GM11168 (cell line): ENCODE data around the gene IL17A.
"Not testable (repeated sequence)": the region's sequence is repeated elsewhere in the genome, so short reads cannot be mapped to it uniquely, and the experiment has no call there.

Experiments used
- in situ Hi-C: fragments of 300-500 bp; cut with MboI; formaldehyde crosslinking; loops from one replicate; pipeline ENCODE4 v1.12.0; 2022; ENCODE audit warnings: low sequenced_read_pairs; ENCODE audit not compliant: unreplicated experiment

The IL17A gene

DNA sequence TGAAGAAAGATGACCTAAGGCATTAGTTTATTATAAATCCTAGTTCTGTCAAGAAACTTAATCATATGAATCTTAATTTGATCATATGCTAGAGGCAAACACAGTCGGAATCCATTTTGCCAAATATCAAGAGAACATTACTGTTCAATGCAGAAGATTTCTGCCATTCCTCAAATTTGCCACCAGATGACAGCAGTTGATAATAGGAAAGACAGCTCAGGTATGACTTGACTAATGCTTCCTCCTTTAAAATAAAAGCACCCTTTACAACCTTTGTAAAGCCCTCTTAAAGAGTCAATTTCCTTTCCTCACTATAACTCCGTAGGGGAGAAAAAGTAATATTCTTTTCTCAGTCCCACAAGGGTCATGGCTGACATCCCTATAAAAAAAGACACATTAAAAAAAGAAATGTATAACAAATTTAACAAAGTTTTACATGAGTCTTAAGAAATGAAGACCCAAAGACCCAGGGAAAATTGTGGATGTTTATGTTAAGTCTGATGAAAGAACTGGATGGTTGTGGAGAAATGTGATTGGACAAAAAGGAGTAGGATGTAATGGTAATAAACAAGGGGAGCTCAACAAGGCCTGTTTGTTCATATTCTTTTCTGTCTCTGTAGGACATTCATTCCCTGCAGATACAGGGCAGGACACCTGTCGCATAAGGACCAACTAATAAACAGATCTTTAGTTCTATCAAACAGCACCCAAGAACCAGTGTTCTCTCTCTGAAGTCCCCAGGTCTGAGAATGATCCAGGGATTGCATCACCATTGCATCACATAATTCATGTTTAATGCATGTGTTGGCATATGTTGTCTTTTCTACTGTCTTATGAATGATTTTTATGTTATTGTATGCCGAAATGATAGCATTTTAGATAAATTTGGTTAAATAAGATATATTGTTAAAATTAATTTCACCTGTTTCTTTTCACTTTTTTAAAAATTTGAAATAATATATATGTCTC lies 23.0 kb upstream of the IL17A start:
- in situ Hi-C loops = loop anchor here (5.0 to 10.0 kb wide), 2 partner anchors 99 to 232 kb away; no protein-coding TSS in a partner anchor

DNA sequence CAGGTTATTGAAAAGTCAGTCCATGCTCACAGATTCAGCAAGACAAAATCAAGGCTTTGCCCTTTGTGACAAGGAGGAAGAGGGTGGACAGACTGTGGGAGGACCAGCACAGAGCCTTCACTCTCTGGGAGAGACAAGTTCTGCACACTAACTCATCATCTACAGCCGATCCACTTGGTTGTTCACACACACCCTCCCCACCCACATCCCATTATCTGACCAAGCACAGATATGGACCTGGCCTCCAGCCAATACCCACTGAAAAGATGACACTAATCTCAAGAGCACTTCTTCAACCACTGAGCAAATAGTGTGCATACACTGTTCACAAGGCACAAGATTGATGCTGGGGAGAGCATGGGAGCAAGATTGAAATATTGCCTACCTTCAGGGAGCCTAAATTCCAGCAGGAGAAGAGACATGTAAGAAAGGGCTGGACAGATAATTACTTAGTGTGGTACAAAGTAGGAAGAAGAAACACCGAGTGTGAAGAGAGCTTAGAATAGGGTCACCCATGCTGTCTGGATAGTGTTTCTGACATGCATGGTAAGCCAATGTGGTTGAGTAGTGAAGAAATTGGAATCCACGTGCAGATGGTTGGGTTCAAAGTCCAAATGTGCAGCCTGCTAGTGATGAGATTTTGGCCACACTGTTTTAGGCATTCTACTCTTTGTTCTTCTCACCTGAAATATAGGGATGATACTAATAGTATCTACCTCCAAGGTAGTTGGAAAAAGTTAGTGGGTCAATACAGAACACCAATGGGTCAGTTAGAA lies 21.7 kb upstream of the IL17A start:
- in situ Hi-C loops = loop anchor here (5.0 to 10.0 kb wide), 2 partner anchors 98 to 230 kb away; no protein-coding TSS in a partner anchor

DNA sequence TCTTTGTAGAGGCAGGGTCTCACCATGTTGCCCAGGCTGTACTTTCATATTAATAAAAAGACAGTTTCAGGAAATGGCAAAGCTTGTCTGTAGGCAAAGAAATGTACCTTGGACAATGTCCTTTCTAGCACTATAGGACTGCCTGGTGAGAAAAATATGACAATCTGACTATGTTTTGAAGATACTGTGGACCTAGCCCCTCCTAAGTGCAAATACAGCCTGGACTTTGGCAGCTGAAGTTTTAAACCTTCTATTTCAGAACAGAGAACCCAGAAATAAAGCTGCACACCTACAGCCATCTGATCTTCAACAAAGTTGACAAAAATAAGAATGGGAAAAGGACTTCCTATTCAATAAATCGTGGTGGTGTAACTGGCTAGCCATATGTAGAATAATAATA lies 18.9 kb upstream of the IL17A start:
- in situ Hi-C loops = loop anchor here (10.0 kb wide), 1 partner anchor 228 kb away; no protein-coding TSS in a partner anchor

DNA sequence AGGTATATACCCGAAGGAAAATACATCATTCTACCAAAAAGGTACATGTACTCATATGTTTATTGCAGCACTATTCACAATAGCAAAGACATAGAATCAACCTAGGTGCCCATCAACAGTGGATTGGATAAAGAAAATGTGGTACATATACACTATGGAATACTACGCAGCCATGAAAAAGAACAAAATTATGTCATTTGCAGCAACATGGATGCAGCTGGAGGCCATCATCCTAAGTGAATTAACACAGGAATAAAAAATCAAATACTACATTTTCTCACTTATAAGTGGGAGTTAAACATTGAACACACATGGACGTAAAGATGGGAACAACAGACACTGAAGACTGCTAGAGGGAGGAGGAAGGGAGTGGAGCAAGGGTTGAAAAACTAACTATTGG lies 17.8 kb upstream of the IL17A start:
- in situ Hi-C loops = loop anchor here (10.0 kb wide), 1 partner anchor 226 kb away; no protein-coding TSS in a partner anchor

DNA sequence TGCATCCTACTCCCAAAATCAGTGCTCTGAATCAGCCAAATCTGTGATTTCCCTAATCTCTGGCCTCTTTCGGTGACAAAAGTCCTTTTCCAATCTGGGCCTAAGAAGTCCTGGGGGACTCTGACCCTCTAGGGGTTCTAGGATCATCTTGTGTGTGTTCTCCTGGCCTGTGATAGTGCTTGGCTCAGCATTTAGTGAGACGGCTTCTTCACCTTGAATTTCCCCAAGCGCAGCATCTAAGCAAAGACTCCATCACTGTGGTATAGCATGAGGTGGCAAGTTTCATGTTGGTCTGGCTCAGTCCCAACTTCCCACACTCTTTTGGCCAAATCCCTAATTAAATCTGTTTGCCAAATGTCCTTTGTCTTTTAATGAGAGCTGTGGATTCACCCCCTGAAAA lies 12.1 kb upstream of the IL17A start:
- in situ Hi-C loops = loop anchor here (5.0 kb wide), 1 partner anchor 38 kb away; no protein-coding TSS in a partner anchor

DNA sequence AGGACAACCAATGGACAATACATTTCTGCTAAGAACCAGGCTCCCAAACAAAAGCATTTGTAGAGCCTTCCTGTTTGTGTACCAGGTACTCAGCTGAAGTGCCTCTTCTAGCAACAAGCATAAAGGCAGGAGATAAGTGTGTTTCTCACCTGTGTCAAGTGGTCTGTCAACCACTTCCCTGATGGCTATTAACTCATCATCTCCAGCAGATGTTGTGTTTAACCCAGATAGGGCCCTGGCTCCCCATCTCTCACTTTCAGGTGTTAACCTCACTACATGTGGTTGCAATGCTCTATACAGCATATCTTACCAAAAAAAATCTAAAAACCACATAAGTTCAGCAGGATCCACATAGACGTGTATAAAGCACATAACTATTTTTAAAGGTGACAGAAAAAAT lies 9.6 kb upstream of the IL17A start:
- in situ Hi-C loops = no loop called here

DNA sequence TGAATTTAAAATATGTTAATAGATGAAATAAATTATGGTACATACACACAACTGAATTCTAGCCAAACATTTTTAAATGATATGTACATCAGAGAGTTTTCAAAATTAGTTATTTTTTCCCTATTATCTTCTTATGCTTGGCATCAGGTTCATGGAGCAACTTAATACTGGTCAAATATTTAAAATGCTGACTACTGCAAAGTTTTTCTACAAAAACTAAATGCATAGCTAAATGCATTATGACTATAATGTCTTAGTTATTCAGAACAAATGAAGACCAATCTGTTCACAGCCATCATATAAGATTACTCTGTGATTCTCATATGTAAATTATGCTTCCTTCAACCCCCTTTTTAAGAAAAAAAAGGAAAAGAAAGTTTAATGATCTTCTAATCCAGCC lies 8.2 kb upstream of the IL17A start:
- in situ Hi-C loops = no loop called here

DNA sequence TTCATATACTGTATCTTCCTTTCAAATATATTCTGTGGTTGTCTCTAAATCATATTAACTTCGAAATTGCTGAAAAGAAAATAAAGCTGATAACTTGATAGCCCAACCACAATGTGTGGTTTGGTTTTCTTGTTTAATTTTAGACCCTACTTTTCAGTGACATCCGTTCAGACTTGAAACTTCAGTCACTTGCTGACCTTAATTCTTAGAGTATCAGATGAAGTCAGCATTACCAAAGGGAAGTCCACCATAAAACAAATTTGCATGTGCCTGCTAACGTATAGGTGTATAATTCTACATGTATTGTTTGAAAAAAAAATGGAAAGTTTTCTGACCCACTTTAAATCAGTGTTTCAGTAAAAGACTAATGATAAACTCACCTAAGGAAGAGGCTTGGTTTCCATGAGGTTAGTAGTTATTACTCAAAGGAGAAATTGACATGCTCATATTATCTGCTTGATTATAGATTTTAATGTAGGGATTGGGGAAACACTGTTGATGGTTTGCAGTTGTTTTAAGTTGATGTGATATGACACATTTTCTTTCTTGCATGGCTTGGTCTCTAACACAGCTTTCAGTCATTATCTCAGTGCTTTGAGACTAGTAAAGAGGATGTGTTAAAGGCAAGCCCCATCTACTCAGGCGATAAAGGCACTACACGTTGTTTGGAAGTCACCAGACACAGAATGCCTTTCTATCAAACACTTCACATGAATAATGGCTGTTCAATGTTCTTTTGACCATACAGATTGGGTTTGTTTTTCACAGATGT lies 5.2 kb upstream of the IL17A start:
- in situ Hi-C loops = no loop called here

DNA sequence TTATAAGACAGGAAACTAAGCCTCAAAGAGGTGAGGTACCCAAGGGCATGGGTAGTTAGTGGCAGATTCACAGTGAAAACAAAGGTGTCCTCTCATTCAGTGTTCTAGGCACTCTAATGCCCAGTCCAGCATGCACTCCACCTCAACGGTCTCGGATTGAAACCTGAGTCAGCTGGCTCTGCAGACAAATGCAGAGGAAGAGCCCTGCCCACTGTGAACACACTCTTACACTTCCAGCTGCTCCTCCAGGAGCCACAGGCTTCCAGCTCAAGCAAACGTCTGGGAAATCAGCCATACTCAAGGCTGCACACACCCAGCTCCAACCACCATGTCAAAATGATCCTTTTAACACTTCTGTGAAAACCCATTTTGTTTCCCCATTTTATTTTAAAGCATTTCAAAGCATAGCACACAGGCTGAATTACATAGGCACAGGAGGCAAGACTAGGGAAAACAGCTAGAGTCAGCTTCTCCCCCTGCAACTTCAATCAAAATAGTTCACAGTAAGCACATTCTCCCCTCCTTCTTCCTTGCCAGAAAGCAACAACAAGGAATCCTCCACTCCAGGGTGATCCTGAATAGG lies 3.0 kb upstream of the IL17A start:
- in situ Hi-C loops = no loop called here

DNA sequence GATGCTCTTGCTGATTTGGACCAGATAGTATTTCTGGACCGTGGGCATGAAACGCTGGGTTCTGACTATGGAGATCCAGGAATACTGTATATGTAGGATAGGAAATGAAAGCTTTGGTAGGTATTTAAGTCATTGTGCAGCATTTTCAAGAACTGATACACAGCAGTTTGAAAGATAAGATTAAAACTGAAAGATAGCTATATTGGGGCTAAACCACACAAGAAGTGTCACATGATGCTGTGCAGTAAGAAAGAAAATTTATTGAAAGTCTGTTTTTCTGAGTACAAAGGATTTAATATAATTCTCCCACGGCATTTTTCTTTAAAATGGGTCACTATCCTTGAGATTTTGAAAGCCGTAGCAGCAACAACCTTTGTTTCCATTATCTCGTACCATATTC lies 305 bp downstream of the IL17A start:
- in situ Hi-C loops = no loop called here

DNA sequence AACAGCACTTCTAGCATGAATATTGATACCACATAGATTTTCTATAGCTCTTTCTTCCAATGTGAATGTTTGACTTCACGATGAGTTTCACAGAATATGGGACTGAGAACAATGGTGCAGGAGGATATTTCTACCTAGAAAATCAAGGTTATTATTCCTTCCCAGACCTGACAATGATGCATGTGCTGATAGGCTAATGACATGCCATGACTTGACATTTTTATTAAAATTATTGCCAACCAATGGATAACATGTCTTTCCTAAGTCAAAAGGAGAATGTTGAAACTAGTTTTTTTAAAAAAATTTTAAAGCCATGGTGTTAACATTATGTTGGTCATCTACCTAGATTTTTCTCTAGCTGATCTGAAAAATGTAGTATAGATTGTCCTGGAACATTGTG lies 923 bp downstream of the IL17A start:
- in situ Hi-C loops = no loop called here

DNA sequence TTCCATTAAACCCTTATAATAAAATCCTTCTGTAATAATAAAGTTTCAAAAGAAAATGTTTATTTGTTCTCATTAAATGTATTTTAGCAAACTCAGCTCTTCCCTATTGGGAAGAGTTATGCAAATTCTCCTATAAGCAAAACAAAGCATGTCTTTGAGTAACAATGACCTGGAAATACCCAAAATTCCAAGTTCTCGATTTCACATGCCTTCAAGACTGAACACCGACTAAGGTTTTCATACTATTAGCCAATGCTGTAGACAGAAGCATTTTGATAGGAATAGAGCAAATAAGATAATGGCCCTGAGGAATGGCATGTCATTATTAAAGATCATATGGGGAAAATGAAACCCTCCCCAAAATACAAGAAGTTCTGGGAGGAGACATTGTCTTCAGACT lies 3.8 kb downstream of the IL17A start:
- in situ Hi-C loops = no loop called here

DNA sequence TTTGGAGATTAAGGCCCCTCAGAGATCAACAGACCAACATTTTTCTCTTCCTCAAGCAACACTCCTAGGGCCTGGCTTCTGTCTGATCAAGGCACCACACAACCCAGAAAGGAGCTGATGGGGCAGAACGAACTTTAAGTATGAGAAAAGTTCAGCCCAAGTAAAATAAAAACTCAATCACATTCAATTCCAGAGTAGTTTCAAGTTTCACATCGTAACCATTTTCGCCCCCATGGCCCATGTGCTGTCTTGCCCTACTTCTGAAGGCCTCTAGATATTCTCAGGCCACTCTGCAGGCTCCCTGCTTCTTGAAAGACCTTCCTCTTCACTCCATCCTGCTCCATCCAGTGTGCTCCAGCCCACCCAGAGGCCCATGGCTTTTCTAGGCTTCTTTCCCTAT lies 4.2 kb downstream of the IL17A start:
- in situ Hi-C loops = no loop called here

DNA sequence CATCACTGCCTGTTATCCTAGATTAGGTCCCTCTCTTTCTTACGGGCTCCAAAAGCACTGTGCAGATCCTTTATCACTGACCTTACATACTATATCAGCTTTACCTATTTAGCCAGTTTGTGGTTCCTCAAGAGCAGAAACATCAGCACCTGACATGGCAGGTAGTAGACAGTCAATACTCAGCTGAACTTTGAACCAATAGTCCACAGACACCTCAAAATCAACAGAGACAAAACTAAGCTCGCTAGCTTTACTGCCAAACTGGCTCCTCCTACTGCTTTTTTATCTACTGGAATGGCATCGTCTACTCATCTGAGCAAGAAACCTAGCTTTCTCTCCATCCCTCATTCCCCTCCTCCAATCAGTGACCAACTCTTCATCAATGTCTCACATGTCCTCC lies 5.6 kb downstream of the IL17A start:
- in situ Hi-C loops = no loop called here

DNA sequence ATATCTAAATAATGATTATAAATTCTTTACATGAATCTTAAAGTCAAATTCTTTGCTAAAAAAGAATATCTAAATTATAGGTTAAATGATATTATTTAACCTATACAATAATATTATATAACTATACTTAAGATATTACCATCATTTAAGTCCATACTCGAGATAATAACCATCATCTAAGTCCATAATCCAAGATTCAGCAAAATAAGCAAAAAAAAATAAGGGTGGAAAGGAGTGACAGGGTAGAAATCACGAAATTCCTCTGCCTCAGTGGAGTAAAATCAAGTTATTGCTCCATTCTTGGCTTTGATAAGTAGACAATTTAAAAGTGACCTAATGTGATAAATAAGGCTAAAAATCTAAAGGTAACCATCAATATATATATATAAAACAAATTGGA lies 9.7 kb downstream of the IL17A start:
- in situ Hi-C loops = no loop called here

DNA sequence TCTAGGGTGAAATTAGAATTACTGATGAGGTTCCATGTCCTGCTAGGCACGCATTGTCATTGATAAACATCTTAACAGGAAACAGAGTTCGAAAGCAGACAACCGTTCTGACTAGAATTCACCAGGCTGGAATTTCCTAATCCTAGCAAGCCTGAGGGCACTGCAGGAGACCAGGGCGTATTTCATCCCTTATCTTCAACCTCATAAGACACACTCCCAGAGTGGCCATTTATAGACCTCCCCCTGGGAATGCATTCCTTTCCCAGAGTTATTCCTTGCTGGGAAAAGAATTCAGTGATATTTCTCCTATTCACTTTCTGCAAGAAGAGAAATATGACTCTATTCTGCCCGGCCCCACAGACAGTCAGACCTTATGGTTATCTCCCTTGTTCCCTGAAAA lies 13.9 kb downstream of the IL17A start:
- in situ Hi-C loops = not testable (repeated sequence)

DNA sequence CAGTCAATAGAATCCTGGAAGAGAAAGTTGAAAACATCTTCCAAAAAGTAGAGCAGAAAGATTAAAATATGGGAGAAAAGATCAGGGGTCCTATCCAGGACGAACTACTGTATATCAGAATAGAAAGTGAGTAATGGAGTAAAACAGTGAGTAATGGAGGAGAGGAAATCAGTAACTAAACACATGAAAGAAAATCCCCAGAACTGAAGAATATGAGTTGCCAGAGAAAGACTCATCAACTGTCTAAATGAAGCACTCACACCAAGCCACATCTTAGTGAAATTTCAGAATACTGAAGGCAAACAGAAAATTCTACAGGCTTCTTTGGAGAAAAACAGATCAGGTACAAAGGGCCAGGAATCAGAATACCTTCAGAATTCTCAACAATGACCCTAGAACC lies 14.9 kb downstream of the IL17A start:
- in situ Hi-C loops = no loop called here

DNA sequence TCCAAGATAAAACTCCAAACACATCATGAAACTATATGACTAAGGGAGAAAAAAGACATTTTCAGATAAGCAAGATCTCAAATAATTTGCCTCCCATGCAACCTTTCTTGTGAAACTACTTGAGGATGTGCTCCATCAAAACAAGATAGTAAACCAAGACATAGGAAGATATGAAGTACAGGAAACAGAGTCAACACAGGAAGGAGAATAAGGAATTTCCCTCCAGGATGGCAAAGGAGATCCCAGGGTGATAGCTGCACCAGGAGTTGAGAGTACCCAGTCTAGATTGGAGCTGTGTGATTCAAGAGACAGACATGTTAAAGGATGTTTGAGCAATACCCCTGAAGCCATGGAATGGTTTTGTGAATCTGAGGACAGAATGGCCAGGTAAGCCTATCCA lies 15.3 kb downstream of the IL17A start:
- in situ Hi-C loops = no loop called here

DNA sequence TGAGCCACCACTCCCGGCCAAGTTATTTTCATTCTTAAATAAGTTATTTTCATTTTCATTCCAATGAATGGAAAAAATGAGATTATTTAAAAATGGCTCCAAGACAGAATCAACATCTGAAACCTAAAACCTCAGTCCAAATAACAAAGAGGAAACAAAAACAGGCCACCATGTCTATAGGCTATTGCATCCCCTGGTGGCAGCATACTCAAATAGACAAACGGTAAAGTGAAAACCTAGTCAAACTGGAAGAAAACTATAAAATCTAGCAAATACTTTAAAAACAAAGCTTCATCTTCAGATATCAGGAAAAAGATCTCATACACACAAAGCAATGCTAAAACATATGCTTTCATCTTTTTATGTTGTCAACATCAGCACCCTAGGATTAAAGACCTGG lies 20.9 kb downstream of the IL17A start:
- in situ Hi-C loops = no loop called here

DNA sequence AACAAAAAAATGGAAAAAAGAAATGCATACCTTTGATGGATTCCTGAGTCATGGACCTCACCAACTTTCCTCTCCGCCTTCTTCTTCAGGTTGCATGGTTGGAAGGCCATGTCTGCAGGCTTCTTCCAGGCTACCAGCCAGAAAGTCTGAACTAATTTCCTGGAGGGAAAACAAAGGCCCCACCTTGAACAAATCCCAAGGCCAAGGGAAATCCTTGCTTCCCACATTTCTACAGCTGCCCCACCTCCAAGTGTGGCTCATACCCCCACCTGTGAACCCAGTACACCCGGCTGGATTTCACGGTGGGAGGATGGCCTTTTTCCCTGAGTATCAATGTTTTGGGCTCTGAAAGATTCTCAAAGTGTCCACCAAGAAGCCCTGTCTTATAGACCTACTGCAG lies 22.4 kb downstream of the IL17A start:
- in situ Hi-C loops = no loop called here
